AG10803 (cell line): ENCODE results near the gene OTOF.

ENCODE experiments used
- DNase-seq: peaks from one replicate; pipeline ENCODE4 v3.0.0; 2010; ENCODE audit warnings: low read depth
- H3K4me3 ChIP-seq: 2 replicates; pipeline ENCODE4 v1.5.1; 2011; ENCODE audit warnings: mild to moderate bottlenecking, low read length, control low read depth
- TF ChIP-seq, protein P1 (sequence below): conservative IDR thresholded peaks from 2 replicates; pipeline ENCODE4 v1.5.1; 2011; ENCODE audit warnings: mild to moderate bottlenecking, low read length, control low read depth, inconsistent platforms

Gene OTOF

DNA sequence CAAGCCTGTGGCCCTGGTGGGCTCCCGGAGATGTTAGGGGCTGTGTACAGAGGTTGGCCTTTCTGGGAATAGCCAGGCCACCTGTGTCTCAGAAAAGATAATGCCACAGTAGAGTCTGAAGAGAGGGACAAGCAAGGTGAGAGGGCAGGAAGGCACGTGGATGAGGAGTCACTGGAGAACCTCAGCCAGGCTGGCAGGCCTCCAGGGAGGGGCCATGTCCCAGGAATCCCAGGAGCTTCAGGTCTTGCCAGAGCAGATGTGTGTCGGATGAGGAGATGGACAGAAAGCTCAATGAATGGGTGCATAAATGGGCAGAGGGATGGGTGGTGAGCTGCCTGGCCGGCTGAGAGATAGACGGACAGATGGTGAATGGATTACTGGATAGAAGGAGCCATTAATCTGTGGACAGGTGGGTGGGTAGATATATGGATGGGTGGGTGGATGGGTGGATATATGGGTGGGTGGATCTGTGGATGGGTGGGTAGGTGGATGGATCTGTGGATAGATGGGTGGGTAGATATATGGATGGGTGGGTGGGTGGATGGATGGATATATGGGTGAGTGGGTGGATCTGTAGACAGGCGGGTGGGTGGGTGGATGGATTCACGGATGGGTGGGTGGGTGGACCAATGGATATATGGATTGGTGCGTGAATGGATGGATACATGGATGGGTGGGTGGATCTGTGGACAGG lies 7.9 kb upstream of the OTOF start:
- TF ChIP-seq, protein P1, sequence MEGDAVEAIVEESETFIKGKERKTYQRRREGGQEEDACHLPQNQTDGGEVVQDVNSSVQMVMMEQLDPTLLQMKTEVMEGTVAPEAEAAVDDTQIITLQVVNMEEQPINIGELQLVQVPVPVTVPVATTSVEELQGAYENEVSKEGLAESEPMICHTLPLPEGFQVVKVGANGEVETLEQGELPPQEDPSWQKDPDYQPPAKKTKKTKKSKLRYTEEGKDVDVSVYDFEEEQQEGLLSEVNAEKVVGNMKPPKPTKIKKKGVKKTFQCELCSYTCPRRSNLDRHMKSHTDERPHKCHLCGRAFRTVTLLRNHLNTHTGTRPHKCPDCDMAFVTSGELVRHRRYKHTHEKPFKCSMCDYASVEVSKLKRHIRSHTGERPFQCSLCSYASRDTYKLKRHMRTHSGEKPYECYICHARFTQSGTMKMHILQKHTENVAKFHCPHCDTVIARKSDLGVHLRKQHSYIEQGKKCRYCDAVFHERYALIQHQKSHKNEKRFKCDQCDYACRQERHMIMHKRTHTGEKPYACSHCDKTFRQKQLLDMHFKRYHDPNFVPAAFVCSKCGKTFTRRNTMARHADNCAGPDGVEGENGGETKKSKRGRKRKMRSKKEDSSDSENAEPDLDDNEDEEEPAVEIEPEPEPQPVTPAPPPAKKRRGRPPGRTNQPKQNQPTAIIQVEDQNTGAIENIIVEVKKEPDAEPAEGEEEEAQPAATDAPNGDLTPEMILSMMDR, result no peak
- no peak overlapping the region for H3K4me3 ChIP-seq
- DNase-seq, result no peak

DNA sequence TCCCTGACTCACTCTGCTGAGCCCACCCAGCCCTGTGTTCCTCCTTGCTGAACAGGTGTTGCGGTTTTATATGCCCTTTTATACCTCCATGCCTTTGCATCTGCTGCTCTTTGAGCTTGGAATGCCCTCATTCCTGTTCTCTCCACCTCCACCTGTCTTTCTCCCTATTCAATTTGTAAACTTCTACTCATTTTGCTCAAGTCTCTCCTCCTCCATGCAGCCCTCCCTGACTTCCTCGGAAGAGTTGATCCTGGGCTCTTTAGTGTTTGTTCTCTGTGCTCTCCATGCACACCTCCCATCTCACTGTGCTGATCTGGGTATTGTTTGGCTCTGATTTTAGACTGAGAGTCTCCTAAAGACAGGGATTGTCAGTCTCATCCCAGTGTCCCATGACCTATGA lies 7.2 kb upstream of the OTOF start:
- H3K4me3 ChIP-seq, result no peak overlapping the region
- no peak for DNase-seq
- TF ChIP-seq, protein P1, result no peak

- no peak for DNase-seq
- H3K4me3 ChIP-seq, result no peak overlapping the region
- TF ChIP-seq, protein P1, result no peak
Measured at GRCh38 chr2:26484579-26484978, 6.7 kb upstream of the OTOF start.

GRCh38 chr2:26483957-26484565 lies 6.1 kb upstream of the OTOF start:
- TF ChIP-seq, protein P1, result no peak
- H3K4me3 ChIP-seq, result no peak overlapping the region
- no peak for DNase-seq

- no peak for DNase-seq
- TF ChIP-seq, protein P1, result no peak
- H3K4me3 ChIP-seq, result no peak overlapping the region
Measured at GRCh38 chr2:26483516-26483915, 5.6 kb upstream of the OTOF start.

DNA sequence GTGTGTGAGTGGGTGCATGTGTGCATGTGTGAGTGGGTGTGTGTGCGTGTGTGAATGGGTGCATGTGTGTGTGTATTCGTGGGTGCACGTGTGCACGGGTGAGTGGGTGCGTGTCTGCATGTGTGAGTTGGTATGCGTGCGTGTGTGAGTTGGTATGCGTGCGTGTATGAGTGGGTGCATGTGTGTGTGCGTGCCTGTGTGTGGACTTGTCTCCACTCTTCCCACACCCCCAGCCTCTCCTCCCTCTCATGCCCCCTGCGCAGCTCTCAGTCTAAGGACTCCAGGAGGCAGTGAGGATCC lies 5.1 kb upstream of the OTOF start:
- TF ChIP-seq, protein P1, result no peak
- H3K4me3 ChIP-seq, result no peak overlapping the region
- no peak for DNase-seq
